NCI-H2081 (cell line): ENCODE measurements around the gene KCNK10.
A peak's percentile ranks its signal among the peaks of the same experiment; 100 is the strongest.

Source experiments
- DNase-seq, 2 experiments: peaks; one replicate each; lab custom pipeline; 2025; lab: John Stamatoyannopoulos, UW

Gene KCNK10

GRCh38 chr14:88228522-88229236 is 94.4 kb downstream of the KCNK10 start:
- no peak for DNase-seq

GRCh38 chr14:88227693-88228092 is 95.4 kb downstream of the KCNK10 start:
- DNase-seq: no peak

- no peak for DNase-seq
These were observed 97.3 kb downstream of the KCNK10 start for GRCh38 chr14:88225721-88226120.

- no peak for DNase-seq
These were observed 104.8 kb downstream of the KCNK10 start for GRCh38 chr14:88218119-88218915.

GRCh38 chr14:88212691-88213090 is 110.4 kb downstream of the KCNK10 start:
- peak; percentile 38 to 39 for DNase-seq

- DNase-seq: no peak
These were observed 112.6 kb downstream of the KCNK10 start for GRCh38 chr14:88210426-88210825.

GRCh38 chr14:88209273-88209672 is 113.8 kb downstream of the KCNK10 start:
- no peak for DNase-seq

- no peak for DNase-seq
These were observed 114.2 kb downstream of the KCNK10 start for GRCh38 chr14:88208858-88209257.

- no peak for DNase-seq
These were observed 118.8 kb downstream of the KCNK10 start for GRCh38 chr14:88204221-88204620.

- DNase-seq: no peak
These were observed 119.8 kb downstream of the KCNK10 start for GRCh38 chr14:88203291-88203690.

GRCh38 chr14:88202286-88202685 is 120.8 kb downstream of the KCNK10 start:
- no peak for DNase-seq

- DNase-seq: no peak
These were observed 121.2 kb downstream of the KCNK10 start for GRCh38 chr14:88201851-88202250.

GRCh38 chr14:88199882-88200281 is 123.2 kb downstream of the KCNK10 start:
- no peak for DNase-seq

GRCh38 chr14:88198446-88198845 is 124.6 kb downstream of the KCNK10 start:
- peak; percentile 19 to 34 for DNase-seq

- DNase-seq: no peak
These were observed 126.1 kb downstream of the KCNK10 start for GRCh38 chr14:88196925-88197324.

GRCh38 chr14:88196116-88196890 is 126.8 kb downstream of the KCNK10 start:
- DNase-seq: no peak

- no peak for DNase-seq
These were observed 127.4 kb downstream of the KCNK10 start for GRCh38 chr14:88195676-88196075.

GRCh38 chr14:88194531-88194930 is 128.5 kb downstream of the KCNK10 start:
- DNase-seq: no peak

- DNase-seq: no peak
These were observed 131.5 kb downstream of the KCNK10 start for GRCh38 chr14:88191605-88192004.

- peak; percentile 75 to 79 for DNase-seq
These were observed 133.5 kb downstream of the KCNK10 start for GRCh38 chr14:88189417-88190191.

GRCh38 chr14:88188745-88189416 is 134.2 kb downstream of the KCNK10 start:
- peak in 1 of 2 experiments; percentile 54 for DNase-seq
